ENCODE data around the gene PRKAG3. TPM values are rescaled to one million over a fixed set of nuclear protein-coding genes. Genes with fewer than 3 reads are reported as not detected.

Gene PRKAG3
- total RNA-seq, 3 donors from 2014 or later, result not detected

- H3K4me3 ChIP-seq, result no peak overlapping the region
- DNase-seq (no peak), ATAC-seq (peak; percentile 29)
- TF ChIP-seq CTCF (IDR thresholded peaks at IDR 0.05), result no peak
- no peaks in the 10 kb centered on the region for H3K36me3 ChIP-seq (ENCODE audit: low read depth)
- H3K9me3 ChIP-seq, result no peaks in the 10 kb centered on the region
- intact Hi-C loops (cut with DNase I, micrococcal nuclease), result no loop called here
- H3K4me1 ChIP-seq (ENCODE audit: low read depth), result peaks cover 10% of the 10 kb centered on the region
Observed at GRCh38 chr2:218873359-218874194, 42.0 kb upstream of the PRKAG3 start.

- H3K36me3 ChIP-seq (ENCODE audit: low read depth), result no peaks in the 10 kb centered on the region
- no peak for TF ChIP-seq CTCF (IDR thresholded peaks at IDR 0.05)
- ATAC-seq, result no peak
- H3K9me3 ChIP-seq, result no peaks in the 10 kb centered on the region
- peaks cover 10% of the 10 kb centered on the region for H3K4me1 ChIP-seq (ENCODE audit: low read depth)
- H3K4me3 ChIP-seq, result no peak overlapping the region
- intact Hi-C loops (cut with DNase I, micrococcal nuclease), result no loop called here
- DNase-seq, result no peak
Observed at GRCh38 chr2:218872645-218873358, 41.2 kb upstream of the PRKAG3 start.

- TF ChIP-seq CTCF (IDR thresholded peaks at IDR 0.05), result no peak
Observed at GRCh38 chr2:218871345-218872302, 40.0 kb upstream of the PRKAG3 start.

GRCh38 chr2:218870984-218871344 is 39.4 kb upstream of the PRKAG3 start:
- Histone ChIP-seq H3K36me3 (ENCODE audit: low read depth) (no peaks in the 10 kb centered on the region), H3K4me1 (ENCODE audit: low read depth) (peaks cover 10% of the 10 kb centered on the region), H3K9me3 (no peaks in the 10 kb centered on the region), H3K4me3 (no peak overlapping the region)
- TF ChIP-seq CTCF (IDR thresholded peaks at IDR 0.05), result no peak
- ATAC-seq (peak; percentile 18), DNase-seq (peak in 1 of 3 donors; percentile 66)
- intact Hi-C loops (cut with DNase I, micrococcal nuclease), result no loop called here

More at GRCh38 chr2:218871345-218872302, 40.0 kb upstream of the PRKAG3 start:
- Histone ChIP-seq H3K4me1 (ENCODE audit: low read depth) (peaks cover 10% of the 10 kb centered on the region), H3K4me3 (no peak overlapping the region), H3K36me3 (ENCODE audit: low read depth) (no peaks in the 10 kb centered on the region), H3K9me3 (no peaks in the 10 kb centered on the region)
- intact Hi-C loops (cut with DNase I, micrococcal nuclease), result no loop called here
- DNase-seq (no peak), ATAC-seq (peak; percentile 35)

GRCh38 chr2:218869064-218869463 is 37.5 kb upstream of the PRKAG3 start:
- H3K36me3 ChIP-seq (ENCODE audit: low read depth), result no peaks in the 10 kb centered on the region
- ATAC-seq (no peak), DNase-seq (no peak)
- H3K4me1 ChIP-seq (ENCODE audit: low read depth), result peaks cover 10% of the 10 kb centered on the region
- TF ChIP-seq CTCF (IDR thresholded peaks at IDR 0.05), result no peak
- no peaks in the 10 kb centered on the region for H3K9me3 ChIP-seq
- no peak overlapping the region for H3K4me3 ChIP-seq
- intact Hi-C loops (cut with DNase I, micrococcal nuclease), result no loop called here
